ENCODE measurements around the gene MRPS12. TPM values are rescaled to one million over a fixed set of nuclear protein-coding genes. Genes with fewer than 3 reads are reported as not detected.

Gene MRPS12
- total RNA-seq, 1 donor from 2014 or later: 66.0 TPM

- intact Hi-C loops (cut with micrococcal nuclease): no loop called here
Observed at GRCh38 chr19:38970664-38971532, 40.2 kb downstream of the MRPS12 start.

GRCh38 chr19:38971672-38972071 is 40.9 kb downstream of the MRPS12 start:
- intact Hi-C loops (cut with micrococcal nuclease): no loop called here

- intact Hi-C loops (cut with micrococcal nuclease): no loop called here
Observed at GRCh38 chr19:38974624-38975213, 44.0 kb downstream of the MRPS12 start.

GRCh38 chr19:38975214-38975860 is 44.6 kb downstream of the MRPS12 start, which contains the start of gene FBXO17:
Gene FBXO17, minus strand, starts transcription at chr19:38975742. Its CDS starts 25,423 bp downstream, at chr19:38950319.
- intact Hi-C loops (cut with micrococcal nuclease): no loop called here

DNA sequence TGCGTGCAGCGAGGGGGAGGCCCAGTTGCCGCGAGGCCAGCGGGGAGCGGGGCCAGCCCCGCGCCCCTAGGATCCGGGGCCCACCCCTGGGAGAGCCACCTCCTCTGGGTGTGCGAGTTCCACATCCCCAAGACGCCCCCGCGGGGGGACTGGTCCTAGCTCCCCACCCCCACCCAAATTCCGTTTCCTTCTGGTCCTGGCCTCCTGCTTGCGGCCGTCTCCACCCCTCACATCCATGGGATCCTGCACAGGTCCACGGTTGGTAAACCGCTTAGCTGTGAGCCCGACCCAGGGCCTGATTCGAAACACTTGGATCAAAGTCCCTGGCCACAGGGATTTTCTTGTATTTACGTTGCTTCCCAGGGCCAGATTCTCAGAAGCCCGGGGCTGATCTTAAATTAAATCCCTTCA is 45.1 kb downstream of the MRPS12 start:
- intact Hi-C loops (cut with micrococcal nuclease): no loop called here

GRCh38 chr19:38977445-38978325 is 46.9 kb downstream of the MRPS12 start:
- intact Hi-C loops (cut with micrococcal nuclease): no loop called here

- intact Hi-C loops (cut with micrococcal nuclease): no loop called here
Observed at GRCh38 chr19:38978326-38978689, 47.6 kb downstream of the MRPS12 start.

GRCh38 chr19:38979812-38980211 is 49.1 kb downstream of the MRPS12 start:
- intact Hi-C loops (cut with micrococcal nuclease): no loop called here

- intact Hi-C loops (cut with micrococcal nuclease): no loop called here
Observed at GRCh38 chr19:38980583-38981374, 50.0 kb downstream of the MRPS12 start.

Other genes with a start within 250 kb of the MRPS12 start
- 4.4 and 4.7 TPM in 2 replicates for gene CAPN12, start 186.5 kb upstream of the MRPS12 start, total RNA-seq
- not detected in 2 replicates for gene LGALS7, start 157.4 kb upstream of the MRPS12 start, total RNA-seq
- not detected in 2 replicates for gene LGALS7B, start 141.7 kb upstream of the MRPS12 start, total RNA-seq
- 1.6 and 1.8 TPM in 2 replicates for gene LGALS4, start 118.0 kb upstream of the MRPS12 start, total RNA-seq
- 152 and 154 TPM in 2 replicates for gene ECH1, start 99.2 kb upstream of the MRPS12 start, total RNA-seq
- gene HNRNPL, start 81.0 kb upstream of the MRPS12 start, total RNA-seq: 515 and 536 TPM in 2 replicates
- gene RINL, start 52.7 kb upstream of the MRPS12 start, total RNA-seq: 79.1 and 82.0 TPM in 2 replicates
- gene SIRT2, start 31.3 kb upstream of the MRPS12 start, total RNA-seq: 56.7 TPM in 2 replicates
- 60.2 and 66.3 TPM in 2 replicates for gene NFKBIB, start 31.0 kb upstream of the MRPS12 start, total RNA-seq
- gene CCER2, start 18.8 kb upstream of the MRPS12 start, total RNA-seq: 1.9 TPM in 2 replicates
- gene SARS2, start 181 bp upstream of the MRPS12 start, total RNA-seq: 29.5 and 33.5 TPM in 2 replicates
- 0.22 TPM in 1 of 2 replicates, not detected in the other for gene FBXO17, start 44.8 kb downstream of the MRPS12 start, total RNA-seq
- not detected in 2 replicates for gene FBXO27, start 101.6 kb downstream of the MRPS12 start, total RNA-seq
- not detected in 2 replicates for gene ACP7, start 153.4 kb downstream of the MRPS12 start, total RNA-seq
- 17.2 and 17.4 TPM in 2 replicates for gene PAK4, start 194.8 kb downstream of the MRPS12 start, total RNA-seq

All from T-helper 1 cell treated with Interleukin-12 subunit alpha and Interleukin-12 subunit beta and Interleukin-4 antibody, amounts not matched to agents 30 ng/mL and 1 ng/mL, for 36 hours (primary cell).